NCI-H2227 (cell line): ENCODE measurements around the gene BMERB1.

Experiments
- DNase-seq: peaks from one replicate; lab custom pipeline; 2025; ENCODE audit not compliant: unreplicated experiment; lab: John Stamatoyannopoulos, UW

BMERB1 gene

DNA sequence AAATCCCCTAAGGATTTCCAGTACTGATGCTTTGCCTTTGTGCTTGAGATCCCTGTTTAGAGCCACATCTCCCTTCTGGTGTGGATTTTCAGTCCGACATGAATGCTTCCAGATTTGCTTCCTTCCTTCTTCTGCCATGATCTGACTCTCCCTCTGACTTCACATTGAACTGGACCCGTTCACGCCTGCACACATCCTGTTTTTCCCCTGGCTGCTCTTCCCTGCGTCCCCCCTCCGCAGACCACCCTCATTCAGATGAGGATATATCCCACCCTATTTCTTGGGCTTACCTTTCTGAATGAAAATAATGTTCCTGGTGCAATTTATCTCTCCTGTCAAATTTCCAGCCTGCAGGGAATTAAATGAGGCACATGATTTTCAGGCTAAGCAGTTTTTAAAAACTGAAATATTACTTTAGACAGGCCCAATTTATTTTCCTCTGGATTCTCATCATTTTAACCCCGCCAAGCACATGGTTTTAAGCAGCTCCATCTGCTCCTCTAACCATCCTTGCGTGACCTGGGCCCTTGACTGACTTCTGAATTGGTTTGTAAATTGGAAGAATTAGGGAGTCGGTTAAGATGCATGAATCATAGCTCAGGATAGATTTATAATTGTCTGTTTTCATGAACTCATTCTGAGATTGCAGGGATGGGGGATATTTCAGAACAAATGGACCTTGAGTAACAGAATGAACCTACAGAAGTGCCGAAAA is 59.2 kb downstream of the BMERB1 start:
- DNase-seq = peak; percentile 52

- DNase-seq = peak; percentile 40
Measured at GRCh38 chr16:15494236-15494635, 59.8 kb downstream of the BMERB1 start.

DNA sequence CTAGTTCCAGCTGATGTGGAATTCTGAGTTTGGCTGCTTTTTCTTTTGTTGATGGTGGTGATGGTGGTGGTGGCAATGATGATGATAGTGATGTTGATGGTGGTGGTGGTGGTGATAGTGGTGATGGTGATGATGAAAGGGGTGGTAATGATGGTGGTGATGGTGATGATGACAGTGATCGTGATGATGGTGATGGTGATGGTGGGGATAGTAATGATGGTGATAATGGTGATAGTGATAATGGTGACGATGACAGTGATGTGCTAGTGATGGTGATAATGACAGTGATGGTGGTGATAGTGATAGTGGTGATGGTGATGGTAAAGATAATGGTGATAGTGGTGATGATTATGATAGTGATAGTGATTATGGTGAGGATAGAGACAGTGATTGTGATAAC is 61.5 kb downstream of the BMERB1 start:
- DNase-seq = no peak

DNA sequence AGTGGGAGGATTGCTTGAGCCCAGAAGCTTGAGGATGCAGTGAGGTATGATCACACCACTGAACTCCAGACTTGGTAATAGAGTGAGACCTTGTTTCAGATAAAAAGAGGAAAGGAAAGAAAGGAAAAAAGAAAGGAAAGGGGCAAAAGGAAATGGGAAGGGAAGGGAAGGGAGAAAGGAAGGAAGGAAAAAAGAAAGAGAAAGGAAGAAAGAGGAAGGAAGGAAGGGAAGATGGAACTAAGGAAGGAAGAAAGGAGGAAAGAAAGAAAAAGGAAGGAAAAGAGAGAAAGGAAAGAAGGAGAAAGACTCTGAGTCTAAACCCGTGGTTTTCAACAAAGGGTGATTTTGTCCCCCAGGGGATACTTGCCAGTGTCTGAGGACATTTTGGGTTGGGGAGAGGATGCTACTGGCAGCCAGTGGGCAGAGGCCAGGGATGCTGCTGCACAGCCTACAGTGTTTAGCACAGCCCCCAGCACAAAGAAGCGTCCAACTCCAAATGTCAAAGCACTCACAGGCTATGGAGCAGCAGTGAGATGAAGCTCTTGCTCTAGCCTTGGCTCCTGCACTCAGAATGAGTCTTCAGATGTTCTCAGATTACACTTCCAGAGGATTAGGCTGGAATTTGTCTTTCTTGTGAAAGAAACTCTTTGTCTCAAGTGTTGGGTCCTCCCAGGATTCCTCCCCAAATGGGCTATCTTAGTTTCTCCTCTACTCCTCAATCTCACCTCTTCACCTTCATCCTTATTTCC is 64.2 kb downstream of the BMERB1 start:
- no peak for DNase-seq

DNA sequence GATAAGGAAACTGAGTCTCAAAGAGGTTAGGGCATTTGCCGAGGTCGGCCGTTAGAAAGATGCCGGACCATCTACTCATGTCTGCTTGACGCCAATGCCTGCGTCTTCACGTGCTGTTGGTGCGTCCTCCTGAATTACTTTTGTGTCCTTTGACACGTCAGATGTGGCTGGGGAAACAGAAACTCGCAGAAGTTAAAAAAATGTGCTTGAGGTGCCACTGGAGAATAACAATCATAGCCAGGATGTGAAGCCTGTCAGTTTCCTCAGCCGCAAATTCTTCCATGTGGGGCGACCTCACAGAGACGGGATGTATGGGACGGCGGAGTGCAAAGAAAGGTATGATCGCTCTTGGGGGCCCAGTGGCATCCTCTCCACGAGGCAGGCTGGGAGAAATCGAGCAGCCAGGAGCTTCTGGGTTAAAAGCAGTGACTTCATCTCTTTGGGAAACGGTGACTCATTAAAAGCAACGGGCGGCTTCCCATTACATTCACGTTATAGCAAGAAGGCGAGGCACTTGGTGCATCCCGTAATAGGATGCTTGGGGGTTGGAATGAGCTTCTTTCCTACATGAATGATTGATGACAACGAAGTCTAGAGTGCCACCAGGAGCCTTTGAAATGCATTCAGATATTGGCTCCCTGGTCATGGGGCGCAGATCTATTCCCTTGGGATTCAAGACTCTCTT is 67.8 kb downstream of the BMERB1 start:
- DNase-seq = no peak

GRCh38 chr16:15506441-15506840 is 72.1 kb downstream of the BMERB1 start:
- no peak for DNase-seq

- no peak for DNase-seq
Measured at GRCh38 chr16:15507301-15507958, 73.0 kb downstream of the BMERB1 start.

GRCh38 chr16:15507959-15508627 is 73.7 kb downstream of the BMERB1 start:
- DNase-seq = no peak

- no peak for DNase-seq
Measured at GRCh38 chr16:15509051-15509592, 74.7 kb downstream of the BMERB1 start.

DNA sequence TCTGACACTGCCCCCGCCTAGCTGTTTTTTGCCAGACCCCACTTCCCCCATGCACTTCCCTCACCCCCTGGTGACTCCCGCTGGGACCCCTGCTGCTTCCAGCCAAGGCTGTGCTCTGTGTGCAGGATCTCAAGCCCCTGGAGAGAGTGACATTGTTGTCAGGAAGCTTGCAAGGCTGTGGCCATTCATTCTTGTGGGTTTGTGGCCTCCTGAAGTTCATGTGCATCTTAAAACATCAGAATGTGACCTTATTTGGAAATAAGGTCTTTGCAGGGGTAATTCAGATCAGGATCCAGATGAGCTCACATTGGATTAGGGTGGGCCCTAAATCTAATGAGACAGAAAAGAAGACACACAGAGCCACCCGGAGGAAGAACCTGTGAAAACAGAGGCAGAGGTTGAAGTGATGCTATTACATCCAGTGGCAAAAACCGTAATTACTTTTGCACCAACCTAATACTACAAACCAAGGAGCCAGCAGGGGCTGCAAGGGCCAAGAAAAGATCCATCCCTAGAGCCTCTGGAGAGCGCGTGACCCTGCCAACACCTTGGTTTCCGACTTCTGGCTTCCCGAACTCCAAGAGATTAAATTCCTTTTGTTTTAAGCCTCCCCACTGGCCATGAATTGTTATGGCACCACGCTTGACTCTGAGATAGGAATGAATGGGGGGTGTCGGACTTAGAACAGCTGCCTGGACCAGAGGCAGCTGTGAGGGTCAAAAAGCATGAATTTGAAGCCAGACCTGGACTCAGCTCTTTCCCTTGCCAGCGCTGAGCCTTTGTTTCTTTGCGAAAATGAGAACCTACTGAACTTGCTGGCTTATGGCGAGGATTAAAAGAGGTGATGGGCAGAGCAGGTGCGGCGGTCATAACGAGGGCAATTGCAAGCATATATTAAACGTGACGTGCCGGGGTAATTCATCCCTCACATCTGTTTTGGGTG is 75.5 kb downstream of the BMERB1 start:
- DNase-seq = peak; percentile 21

GRCh38 chr16:15510992-15511391 is 76.6 kb downstream of the BMERB1 start:
- no peak for DNase-seq

GRCh38 chr16:15511759-15512487 is 77.5 kb downstream of the BMERB1 start:
- no peak for DNase-seq

DNA sequence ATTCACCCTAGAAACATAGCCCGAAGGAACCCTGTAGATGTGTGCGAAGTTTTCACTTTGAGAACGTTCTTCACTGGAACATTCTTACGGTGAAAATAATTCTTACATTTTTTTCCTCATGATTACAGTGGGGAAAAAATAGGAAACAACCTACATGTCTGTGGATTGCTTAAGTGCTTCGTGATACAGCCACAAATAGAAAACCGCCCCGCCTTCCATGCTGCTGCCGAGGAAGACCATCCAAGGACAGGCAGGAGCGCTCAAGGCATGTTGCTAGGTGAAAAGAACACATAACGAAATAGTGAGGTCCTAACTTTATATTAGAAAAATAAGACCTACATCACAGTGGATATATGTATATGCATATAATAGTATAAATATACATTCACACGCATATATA is 78.8 kb downstream of the BMERB1 start:
- no peak for DNase-seq

DNA sequence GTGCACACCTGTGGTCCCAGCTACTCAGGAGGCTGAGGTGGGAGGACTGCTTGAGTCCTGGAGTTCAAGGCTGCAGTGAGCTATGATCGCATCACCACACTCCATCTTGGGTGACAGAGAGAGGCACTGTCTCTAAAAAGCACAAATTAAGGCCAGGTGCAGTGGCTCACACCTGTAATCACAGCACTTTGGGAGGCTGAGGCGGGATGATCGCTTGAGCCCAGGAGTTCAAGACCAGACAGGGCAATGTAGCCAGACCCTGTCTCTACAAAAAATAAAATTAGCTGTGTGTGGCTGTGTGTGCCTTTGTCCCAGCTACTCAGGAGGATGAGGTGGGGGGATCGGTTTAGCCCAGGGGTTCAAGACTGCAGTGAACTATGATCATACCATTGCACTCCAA is 81.6 kb downstream of the BMERB1 start:
- no peak for DNase-seq

- DNase-seq = no peak
Measured at GRCh38 chr16:15516609-15517008, 82.2 kb downstream of the BMERB1 start.

GRCh38 chr16:15517743-15518377 is 83.5 kb downstream of the BMERB1 start:
- no peak for DNase-seq

- peak; percentile 27 for DNase-seq
Measured at GRCh38 chr16:15518381-15519351, 84.3 kb downstream of the BMERB1 start.
